ENCODE measurements around the gene AQP3.

The AQP3 gene

DNA sequence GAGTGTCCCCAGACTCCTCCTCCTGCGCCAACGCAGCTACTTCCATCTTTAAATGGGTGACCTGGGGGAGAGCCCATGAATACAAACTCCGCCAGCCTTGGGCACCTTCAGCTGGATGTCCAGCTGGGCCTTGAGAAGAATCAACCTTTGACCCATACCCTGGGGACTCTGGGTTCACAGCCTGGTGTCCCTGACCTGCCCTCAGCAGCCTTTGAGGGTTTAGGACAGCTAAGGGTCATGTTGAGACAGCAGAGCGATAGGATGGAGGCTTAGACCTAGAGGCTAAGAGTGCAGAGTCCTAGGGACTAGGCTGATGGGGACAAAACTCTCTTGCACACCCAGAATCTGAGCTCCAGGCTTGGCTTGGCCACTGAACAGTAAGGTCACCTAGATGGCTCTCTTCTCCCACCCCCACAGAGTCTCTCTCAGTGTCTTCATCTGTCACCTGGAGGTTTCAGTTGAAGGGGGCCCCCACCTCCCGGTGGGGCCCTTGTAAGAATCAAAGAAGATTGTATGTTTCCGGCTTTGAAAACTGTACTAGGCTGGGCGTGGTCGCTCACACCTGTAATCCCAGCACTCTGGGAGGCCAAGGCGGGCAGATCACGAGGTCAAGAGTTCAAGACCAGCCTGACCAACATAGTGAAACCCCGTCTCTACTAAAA is 6.7 kb upstream of the AQP3 start:
- Mint-ChIP-seq H3K27ac (peak overlapping the region; percentile 70), H3K4me1 (ENCODE audit: low read depth) (peaks cover 69% of the 10 kb centered on the region), H3K27me3 (no peaks in the 10 kb centered on the region), H3K36me3 (no peaks in the 10 kb centered on the region), H3K9me3 (ENCODE audit: low read depth) (no peaks in the 10 kb centered on the region), H3K4me3 (peak overlapping the region; percentile 46)

- Mint-ChIP-seq H3K27ac (peak overlapping the region; percentile 50), H3K4me3 (peak overlapping the region; percentile 10), H3K36me3 (no peaks in the 10 kb centered on the region)
Measured at GRCh38 chr9:33453286-33453860, 6.0 kb upstream of the AQP3 start.

GRCh38 chr9:33452828-33453271 is 5.5 kb upstream of the AQP3 start:
- Mint-ChIP-seq H3K27me3 (no peaks in the 10 kb centered on the region), H3K9me3 (ENCODE audit: low read depth) (no peaks in the 10 kb centered on the region), H3K27ac (peak overlapping the region; percentile 50), H3K36me3 (no peaks in the 10 kb centered on the region), H3K4me1 (ENCODE audit: low read depth) (peaks cover 67% of the 10 kb centered on the region), H3K4me3 (peak overlapping the region; percentile 32)

More at GRCh38 chr9:33453286-33453860, 6.0 kb upstream of the AQP3 start:
- Mint-ChIP-seq H3K27me3 (no peaks in the 10 kb centered on the region), H3K4me1 (ENCODE audit: low read depth) (peaks cover 66% of the 10 kb centered on the region), H3K9me3 (ENCODE audit: low read depth) (no peaks in the 10 kb centered on the region)

DNA sequence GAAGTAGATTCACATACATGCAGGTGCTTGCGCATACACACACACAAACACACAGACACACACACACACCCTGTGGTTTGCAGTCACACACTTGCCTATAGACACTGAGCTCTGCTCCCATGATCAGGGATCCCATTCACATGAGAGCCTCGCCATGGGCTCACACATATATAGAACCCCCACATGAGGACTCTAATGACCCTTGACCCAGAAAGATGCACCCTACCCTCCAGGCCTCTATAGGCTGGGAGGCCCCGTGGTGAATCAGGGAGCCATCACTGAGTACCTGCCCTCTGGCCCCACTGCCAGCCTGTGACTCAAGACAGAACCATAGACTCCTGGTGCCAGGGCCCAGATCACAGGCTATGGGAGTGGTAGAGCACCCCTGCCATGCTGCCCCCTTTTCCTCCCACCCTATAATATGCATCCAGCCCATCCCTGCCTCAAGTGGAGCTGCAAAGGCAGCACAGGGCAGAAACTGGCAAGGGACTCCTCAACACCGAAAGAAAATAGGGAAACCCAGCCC is 3.3 kb upstream of the AQP3 start:
- Mint-ChIP-seq H3K9me3 (ENCODE audit: low read depth) (no peaks in the 10 kb centered on the region), H3K4me3 (no peak overlapping the region), H3K27ac (no peak overlapping the region), H3K4me1 (ENCODE audit: low read depth) (peaks cover 65% of the 10 kb centered on the region), H3K36me3 (no peaks in the 10 kb centered on the region), H3K27me3 (no peaks in the 10 kb centered on the region)

DNA sequence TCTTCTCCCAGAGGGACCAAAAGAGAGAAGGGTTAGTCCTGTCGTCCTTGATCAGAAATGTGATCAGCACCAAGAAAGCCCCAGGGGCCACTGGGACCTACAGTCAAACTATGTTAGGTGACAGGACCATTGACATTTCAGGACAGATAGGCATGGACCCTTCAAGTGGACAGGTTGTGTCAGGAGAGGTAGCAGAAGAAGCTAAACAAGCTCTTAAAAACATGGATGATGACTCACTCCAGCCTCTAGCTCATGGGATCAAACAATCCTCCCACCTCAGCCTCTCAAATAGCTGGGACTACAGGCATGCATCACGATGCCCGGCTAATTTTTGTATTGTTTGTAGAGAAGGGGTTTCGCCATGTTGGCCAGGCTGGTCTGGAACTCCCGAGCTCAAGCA is 2.3 kb upstream of the AQP3 start:
- Mint-ChIP-seq H3K4me3 (no peak overlapping the region), H3K27ac (no peak overlapping the region), H3K27me3 (no peaks in the 10 kb centered on the region), H3K9me3 (ENCODE audit: low read depth) (no peaks in the 10 kb centered on the region), H3K4me1 (ENCODE audit: low read depth) (peaks cover 71% of the 10 kb centered on the region), H3K36me3 (peaks cover under 1% of the 10 kb centered on the region)

- Mint-ChIP-seq H3K4me1 (ENCODE audit: low read depth) (peaks cover 66% of the 10 kb centered on the region), H3K9me3 (ENCODE audit: low read depth) (no peaks in the 10 kb centered on the region), H3K27me3 (no peaks in the 10 kb centered on the region), H3K4me3 (peak overlapping the region; percentile 84), H3K27ac (peak overlapping the region; percentile 47), H3K36me3 (peaks cover 2% of the 10 kb centered on the region)
Measured at GRCh38 chr9:33447799-33448553, 583 bp upstream of the AQP3 start.

DNA sequence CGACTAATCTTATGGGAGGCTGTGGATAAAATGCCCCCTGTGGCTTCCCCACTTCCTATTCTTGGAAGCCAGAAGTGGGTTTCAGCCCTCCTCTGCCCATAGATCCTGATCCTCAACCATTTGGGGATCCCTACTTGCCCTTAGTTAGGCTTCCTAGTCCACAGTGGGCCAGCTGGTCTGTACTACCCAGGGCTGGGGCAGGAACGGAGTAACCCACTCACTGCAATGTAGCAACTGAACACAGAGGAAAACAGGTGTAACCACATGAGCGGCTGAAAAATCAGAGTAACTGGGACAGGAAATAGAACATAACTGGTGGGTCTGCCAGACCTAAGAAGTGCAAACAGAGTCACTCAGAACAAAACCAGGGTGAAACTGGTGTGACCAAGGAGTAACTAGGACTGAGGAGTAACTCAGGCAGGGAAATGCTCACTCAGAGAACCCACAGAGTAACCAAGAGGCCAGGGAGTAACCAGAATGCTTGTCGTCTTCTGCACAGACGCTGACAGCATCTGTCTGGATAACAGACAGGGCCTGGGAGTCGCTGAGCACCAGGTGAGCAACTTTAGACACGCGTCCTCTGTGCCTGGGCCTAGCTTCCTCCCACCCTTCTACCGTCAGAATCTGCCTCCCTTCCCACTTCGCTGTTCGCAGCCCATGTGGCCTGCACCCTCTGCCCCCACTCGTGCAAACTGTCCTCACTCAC is 1.0 kb downstream of the AQP3 start:
- H3K9me3 Mint-ChIP-seq (ENCODE audit: low read depth), result no peaks in the 10 kb centered on the region
- H3K4me3 Mint-ChIP-seq, result peak overlapping the region; percentile 89
- no peaks in the 10 kb centered on the region for H3K27me3 Mint-ChIP-seq
- H3K36me3 Mint-ChIP-seq, result peaks cover 2% of the 10 kb centered on the region
- peaks cover 57% of the 10 kb centered on the region for H3K4me1 Mint-ChIP-seq (ENCODE audit: low read depth)
- peak overlapping the region; percentile 96 for H3K27ac Mint-ChIP-seq

- peak overlapping the region; percentile 96 for H3K27ac Mint-ChIP-seq
- no peaks in the 10 kb centered on the region for H3K9me3 Mint-ChIP-seq (ENCODE audit: low read depth)
- peak overlapping the region; percentile 89 for H3K4me3 Mint-ChIP-seq
- no peaks in the 10 kb centered on the region for H3K27me3 Mint-ChIP-seq
- H3K36me3 Mint-ChIP-seq, result peaks cover 2% of the 10 kb centered on the region
- H3K4me1 Mint-ChIP-seq (ENCODE audit: low read depth), result peaks cover 55% of the 10 kb centered on the region
Measured at GRCh38 chr9:33445389-33446239, 1.8 kb downstream of the AQP3 start.

DNA sequence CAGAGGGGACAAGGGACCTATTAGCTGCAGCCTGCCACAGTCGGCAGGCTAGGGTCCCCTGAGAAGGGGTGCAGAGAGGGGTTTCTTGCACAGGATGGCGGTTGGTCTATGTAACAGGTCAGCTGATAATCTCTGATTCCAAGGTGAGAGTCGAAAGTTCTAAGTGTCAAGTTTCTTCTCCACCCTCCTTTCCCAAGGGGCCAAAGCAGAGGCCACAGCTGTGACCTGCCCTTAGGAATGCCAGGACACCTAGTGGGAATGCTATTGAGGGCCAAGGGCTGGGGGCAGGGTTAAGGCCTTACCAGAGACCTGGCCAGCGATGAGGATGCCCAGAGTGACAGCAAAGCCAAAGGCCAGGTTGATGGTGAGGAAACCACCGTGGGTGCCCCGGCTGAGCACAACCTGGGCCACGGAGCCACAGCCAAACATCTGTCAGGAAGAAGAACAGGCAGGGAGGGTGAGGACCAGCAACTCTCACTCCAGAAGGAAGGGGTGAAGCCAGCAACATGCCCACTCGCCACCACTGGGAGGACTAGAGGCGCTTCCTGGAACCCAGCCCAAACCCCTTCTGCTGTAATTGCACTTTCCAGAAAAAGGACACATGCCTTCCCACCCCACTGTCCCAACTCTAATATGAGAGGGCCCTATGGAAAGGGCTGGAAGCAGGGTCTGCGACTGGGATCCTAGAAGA is 3.8 kb downstream of the AQP3 start:
- peaks cover 55% of the 10 kb centered on the region for H3K4me1 Mint-ChIP-seq (ENCODE audit: low read depth)
- H3K36me3 Mint-ChIP-seq, result peaks cover 2% of the 10 kb centered on the region
- no peaks in the 10 kb centered on the region for H3K9me3 Mint-ChIP-seq (ENCODE audit: low read depth)
- no peaks in the 10 kb centered on the region for H3K27me3 Mint-ChIP-seq
- H3K27ac Mint-ChIP-seq, result peak overlapping the region; percentile 28
- no peak overlapping the region for H3K4me3 Mint-ChIP-seq

DNA sequence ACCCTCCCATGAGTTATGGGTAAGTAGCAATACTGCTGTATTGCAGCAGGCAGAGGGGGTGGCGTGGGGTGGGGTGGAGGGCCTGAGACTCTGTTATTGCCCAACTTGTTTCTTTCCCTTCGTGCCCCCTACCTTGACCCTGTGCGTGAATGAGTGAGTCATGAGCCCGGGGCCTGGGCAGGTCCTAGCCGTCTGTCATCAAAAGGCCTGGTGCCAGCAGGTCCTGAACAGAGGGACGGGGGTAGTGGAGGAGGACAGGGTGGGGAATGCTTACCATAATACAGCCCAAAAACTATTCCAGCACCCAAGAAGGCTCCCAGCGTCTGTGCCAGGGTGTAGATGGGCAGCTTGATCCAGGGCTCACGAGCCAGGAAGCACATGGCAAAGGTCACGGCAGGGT is 4.3 kb downstream of the AQP3 start:
- Mint-ChIP-seq H3K27ac (no peak overlapping the region), H3K27me3 (no peaks in the 10 kb centered on the region), H3K4me1 (ENCODE audit: low read depth) (peaks cover 49% of the 10 kb centered on the region), H3K4me3 (no peak overlapping the region), H3K9me3 (ENCODE audit: low read depth) (no peaks in the 10 kb centered on the region), H3K36me3 (peaks cover 2% of the 10 kb centered on the region)

DNA sequence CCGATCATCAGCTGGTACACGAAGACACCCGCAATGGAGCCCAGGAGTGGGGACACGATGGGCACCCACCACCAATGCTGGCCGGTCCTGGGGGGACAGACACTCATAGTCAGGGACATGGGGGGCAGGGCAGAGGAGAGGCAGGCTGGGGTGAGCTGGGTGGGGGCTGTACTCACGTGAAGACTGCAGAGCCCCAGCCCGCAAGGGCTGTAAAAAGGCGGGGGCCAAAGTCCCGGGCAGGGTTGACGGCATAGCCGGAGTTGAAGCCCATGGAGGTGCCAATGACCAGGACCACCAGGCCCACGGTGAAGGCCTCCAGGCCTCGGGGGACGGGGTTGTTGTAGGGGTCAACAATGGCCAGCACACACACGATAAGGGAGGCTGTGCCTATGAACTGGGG is 5.3 kb downstream of the AQP3 start:
- Mint-ChIP-seq H3K9me3 (ENCODE audit: low read depth) (no peaks in the 10 kb centered on the region), H3K27ac (no peak overlapping the region), H3K27me3 (no peaks in the 10 kb centered on the region), H3K4me3 (no peak overlapping the region), H3K36me3 (peaks cover 2% of the 10 kb centered on the region), H3K4me1 (ENCODE audit: low read depth) (peaks cover 43% of the 10 kb centered on the region)

- H3K36me3 Mint-ChIP-seq, result peaks cover 2% of the 10 kb centered on the region
- H3K27ac Mint-ChIP-seq, result no peak overlapping the region
- H3K9me3 Mint-ChIP-seq (ENCODE audit: low read depth), result no peaks in the 10 kb centered on the region
- no peaks in the 10 kb centered on the region for H3K27me3 Mint-ChIP-seq
- peaks cover 28% of the 10 kb centered on the region for H3K4me1 Mint-ChIP-seq (ENCODE audit: low read depth)
- H3K4me3 Mint-ChIP-seq, result no peak overlapping the region
Measured at GRCh38 chr9:33440609-33441008, 6.8 kb downstream of the AQP3 start.

DNA sequence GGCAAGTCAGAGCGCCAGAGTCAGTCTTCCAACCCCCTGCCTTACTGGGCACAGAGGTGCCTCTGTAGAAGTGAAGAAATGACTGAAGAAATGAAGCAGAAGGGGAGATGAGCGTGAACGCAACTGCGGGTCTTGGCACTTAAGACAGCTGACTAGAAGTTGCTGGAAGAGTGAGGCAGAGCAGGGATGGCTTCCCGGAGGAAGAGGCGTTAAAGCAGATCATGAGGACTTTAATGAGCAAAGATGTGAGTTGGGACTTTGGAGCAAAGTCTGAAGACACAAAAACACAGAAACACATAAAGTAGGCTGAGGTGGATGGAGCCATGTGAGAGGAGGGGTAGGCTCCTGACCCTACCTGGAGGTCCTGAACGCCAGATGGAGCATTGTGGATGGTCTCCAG is 7.2 kb downstream of the AQP3 start:
- H3K36me3 Mint-ChIP-seq, result peaks cover 2% of the 10 kb centered on the region
- H3K27me3 Mint-ChIP-seq, result no peaks in the 10 kb centered on the region
- H3K9me3 Mint-ChIP-seq (ENCODE audit: low read depth), result no peaks in the 10 kb centered on the region
- H3K4me1 Mint-ChIP-seq (ENCODE audit: low read depth), result peaks cover 25% of the 10 kb centered on the region
- H3K27ac Mint-ChIP-seq, result peak overlapping the region; percentile 10
- H3K4me3 Mint-ChIP-seq, result no peak overlapping the region

Data from activated naive CD8-positive, alpha-beta T cell (primary cell).